ENCODE measurements around the gene NLGN1. TPM values are rescaled to one million over a fixed set of nuclear protein-coding genes. Genes with fewer than 3 reads are reported as not detected.

Gene NLGN1
- total RNA-seq, 2 experiments from 2014 or later, result not detected

GRCh38 chr3:173700336-173700735, 302.8 kb downstream of the NLGN1 start:
- ChIA-PET POLR2A (no interaction called here), CTCF (no interaction called here)

DNA sequence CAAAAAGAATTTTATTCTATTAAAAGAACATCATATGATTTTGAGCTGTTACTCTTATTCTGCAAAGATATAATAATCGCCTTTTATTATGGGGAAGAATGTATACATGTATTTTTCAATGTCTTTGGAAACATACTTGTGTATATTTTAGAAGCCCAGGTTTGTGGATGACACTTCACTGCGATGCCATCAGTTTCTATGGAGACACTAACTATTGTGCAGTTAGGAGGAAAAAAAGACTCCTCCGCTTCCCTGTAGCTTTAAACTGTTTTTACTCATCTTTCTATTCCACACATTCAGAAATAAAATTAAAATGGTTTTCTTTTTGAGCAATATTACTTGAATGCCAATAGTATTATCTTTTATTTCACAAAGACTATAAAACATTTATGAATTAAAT, 305.0 kb downstream of the NLGN1 start:
- CTCF ChIA-PET, result no interaction called here
- POLR2A ChIA-PET, result no interaction called here

GRCh38 chr3:173703771-173704170, 306.2 kb downstream of the NLGN1 start:
- POLR2A ChIA-PET, result no interaction called here

DNA sequence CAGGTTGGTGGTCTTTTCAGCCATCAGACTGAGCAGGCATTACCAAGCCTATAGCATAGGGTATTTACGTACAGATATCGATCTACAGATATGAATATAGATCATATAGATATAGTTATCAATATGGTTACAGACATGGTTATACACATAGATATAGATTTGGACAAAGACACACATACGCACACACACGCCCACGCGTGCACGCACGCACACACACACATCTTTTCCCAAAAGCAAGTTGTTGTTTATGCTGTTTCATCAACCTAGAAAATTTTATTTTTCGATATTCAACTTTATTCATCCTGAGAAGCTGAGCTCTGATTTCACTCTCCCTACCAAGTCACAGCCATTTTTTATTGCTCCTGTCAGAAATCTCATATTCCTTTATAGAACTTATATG, 309.1 kb downstream of the NLGN1 start:
- CTCF ChIA-PET, result no interaction called here
- POLR2A ChIA-PET, result no interaction called here

More at GRCh38 chr3:173703771-173704170, 306.2 kb downstream of the NLGN1 start:
- CTCF ChIA-PET, result no interaction called here

GRCh38 chr3:173708191-173708590, 310.6 kb downstream of the NLGN1 start:
- ChIA-PET POLR2A (no interaction called here), CTCF (no interaction called here)

DNA sequence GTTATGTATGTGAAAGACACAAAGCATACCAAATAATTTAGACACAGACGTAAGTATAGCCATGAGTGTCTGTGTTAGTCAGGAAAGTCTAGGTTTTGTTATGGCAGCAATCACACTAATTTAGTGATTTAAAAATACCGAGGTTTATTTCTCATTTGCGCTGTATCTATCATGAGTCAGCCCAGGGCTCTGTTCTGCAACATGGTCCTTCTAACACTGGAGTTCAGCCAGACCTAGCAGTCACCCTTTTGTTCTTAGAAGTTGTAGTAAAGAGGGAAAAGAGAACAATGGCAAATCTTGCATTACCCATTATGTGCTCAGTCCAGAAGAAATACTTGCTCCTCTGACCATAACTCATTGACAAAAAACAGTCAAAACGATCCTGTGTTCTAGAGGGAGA, 311.5 kb downstream of the NLGN1 start:
- POLR2A ChIA-PET, result no interaction called here
- CTCF ChIA-PET, result no interaction called here

DNA sequence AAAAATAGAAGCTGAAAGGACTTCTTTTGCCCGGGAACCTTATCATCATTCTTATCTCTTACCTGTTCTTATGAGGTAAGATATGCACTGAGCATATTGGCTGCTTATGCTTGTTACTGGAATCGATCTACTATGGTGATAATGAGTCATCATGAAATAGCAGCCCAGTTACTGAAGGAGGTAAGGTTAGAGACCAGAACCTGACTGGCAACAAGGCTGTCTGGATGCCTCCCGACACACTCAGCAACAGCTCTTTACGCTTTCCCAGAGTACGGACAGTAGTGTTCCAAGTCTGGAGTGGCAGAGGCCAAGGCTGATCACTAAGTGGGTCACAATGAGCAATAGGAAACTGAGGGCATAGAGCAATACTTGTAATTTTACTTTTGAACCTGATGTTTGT, 314.1 kb downstream of the NLGN1 start:
- POLR2A ChIA-PET, result no interaction called here
- CTCF ChIA-PET, result no interaction called here

DNA sequence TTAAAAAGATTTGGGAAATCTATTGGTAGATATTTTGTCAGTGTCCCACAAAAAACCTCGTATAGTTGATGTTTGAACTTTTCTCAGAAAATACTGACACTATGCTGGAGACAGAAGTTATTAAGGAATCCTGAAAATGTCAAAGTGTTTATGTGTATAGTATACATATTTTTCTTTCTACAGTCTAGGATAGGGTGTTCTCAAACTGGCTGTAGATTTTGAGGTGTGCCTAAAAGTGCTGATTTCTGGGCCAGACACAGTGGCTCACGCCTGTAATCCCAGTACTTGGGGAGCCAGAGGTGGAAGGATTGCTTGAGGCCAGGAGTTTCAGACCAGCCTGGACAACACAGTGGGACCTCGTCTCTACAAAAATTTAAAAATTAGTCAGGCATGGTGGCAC, 322.0 kb downstream of the NLGN1 start:
- CTCF ChIA-PET, result no interaction called here

DNA sequence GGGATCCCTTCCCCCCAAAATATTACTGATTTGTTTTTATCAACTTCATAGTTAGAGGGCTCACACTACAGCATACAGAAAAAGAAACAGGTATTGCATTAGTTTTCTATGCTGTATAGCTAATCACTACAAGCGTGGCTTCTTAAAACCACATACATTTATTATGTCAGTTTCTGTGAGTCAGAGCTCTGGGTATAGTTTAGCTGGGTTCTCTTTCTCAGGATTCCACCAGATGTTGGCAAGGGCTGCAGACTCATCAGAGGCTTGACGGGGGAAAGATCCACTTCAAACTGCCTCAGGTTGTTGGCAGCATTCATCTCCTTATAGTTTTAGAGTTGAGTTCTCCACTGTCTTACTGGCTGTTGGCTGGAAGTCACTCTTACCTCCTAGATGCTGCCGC, 328.0 kb downstream of the NLGN1 start:
- POLR2A ChIA-PET, result no interaction called here

More for the DNA sequence above, 322.0 kb downstream of the NLGN1 start:
- POLR2A ChIA-PET, result no interaction called here

GRCh38 chr3:173730391-173730790, 332.8 kb downstream of the NLGN1 start:
- ChIA-PET CTCF (no interaction called here), POLR2A (no interaction called here)

More for the DNA sequence above, 328.0 kb downstream of the NLGN1 start:
- CTCF ChIA-PET, result no interaction called here

DNA sequence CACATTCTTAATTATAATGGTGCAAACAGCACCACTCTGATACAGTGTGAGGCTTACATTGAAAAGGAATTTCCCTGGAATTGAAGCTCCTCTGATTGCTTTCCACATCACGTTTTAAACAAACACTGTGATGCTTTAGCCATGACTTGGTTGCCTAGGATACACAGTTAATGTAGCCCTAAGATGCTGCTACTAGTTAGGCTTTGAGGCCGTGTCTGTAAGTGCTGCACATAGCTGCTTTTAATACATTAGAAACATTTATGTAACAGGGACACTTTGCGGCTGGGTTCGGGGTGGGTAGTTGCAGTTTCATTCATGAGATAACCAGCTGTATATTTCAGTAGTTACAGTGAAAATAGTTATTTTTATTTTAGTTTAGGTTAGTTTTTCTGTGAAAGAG, 334.7 kb downstream of the NLGN1 start:
- ChIA-PET CTCF (no interaction called here), POLR2A (no interaction called here)

- ChIA-PET POLR2A (no interaction called here), CTCF (no interaction called here)
Measured at GRCh38 chr3:173733029-173733652, 335.6 kb downstream of the NLGN1 start.

GRCh38 chr3:173734473-173734872, 336.9 kb downstream of the NLGN1 start:
- CTCF ChIA-PET, result no interaction called here
- POLR2A ChIA-PET, result no interaction called here

- ChIA-PET POLR2A (no interaction called here), CTCF (no interaction called here)
Measured at GRCh38 chr3:173734895-173735294, 337.4 kb downstream of the NLGN1 start.

DNA sequence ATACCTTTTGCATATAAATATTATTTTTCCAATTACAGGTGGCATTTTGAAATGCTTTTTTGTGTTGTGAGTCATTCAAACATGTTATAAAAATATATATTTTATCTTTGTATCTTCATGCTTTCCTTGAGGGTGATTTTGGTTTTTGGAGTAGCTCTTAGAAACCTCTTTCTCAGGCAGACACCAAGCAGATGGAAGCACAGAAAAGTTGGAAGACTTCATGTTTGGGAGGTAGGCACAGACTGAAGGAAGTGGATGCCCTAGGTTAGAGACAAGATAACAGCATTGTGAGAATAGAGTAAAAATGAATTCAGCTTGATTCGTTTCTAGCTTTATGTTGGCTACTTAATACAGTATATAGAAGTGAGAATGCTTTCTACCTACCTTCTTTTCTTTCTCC, 338.3 kb downstream of the NLGN1 start:
- ChIA-PET POLR2A (no interaction called here), CTCF (no interaction called here)

GRCh38 chr3:173737167-173737808, 339.7 kb downstream of the NLGN1 start:
- ChIA-PET POLR2A (no interaction called here), CTCF (no interaction called here)

GRCh38 chr3:173739726-173740125, 342.2 kb downstream of the NLGN1 start:
- ChIA-PET CTCF (no interaction called here), POLR2A (no interaction called here)

- POLR2A ChIA-PET, result no interaction called here
- CTCF ChIA-PET, result no interaction called here
Measured at GRCh38 chr3:173742491-173742890, 344.9 kb downstream of the NLGN1 start.

GRCh38 chr3:173743111-173743510, 345.6 kb downstream of the NLGN1 start:
- ChIA-PET CTCF (no interaction called here), POLR2A (no interaction called here)

- ChIA-PET CTCF (no interaction called here), POLR2A (no interaction called here)
Measured at GRCh38 chr3:173743516-173743915, 346.0 kb downstream of the NLGN1 start.

DNA sequence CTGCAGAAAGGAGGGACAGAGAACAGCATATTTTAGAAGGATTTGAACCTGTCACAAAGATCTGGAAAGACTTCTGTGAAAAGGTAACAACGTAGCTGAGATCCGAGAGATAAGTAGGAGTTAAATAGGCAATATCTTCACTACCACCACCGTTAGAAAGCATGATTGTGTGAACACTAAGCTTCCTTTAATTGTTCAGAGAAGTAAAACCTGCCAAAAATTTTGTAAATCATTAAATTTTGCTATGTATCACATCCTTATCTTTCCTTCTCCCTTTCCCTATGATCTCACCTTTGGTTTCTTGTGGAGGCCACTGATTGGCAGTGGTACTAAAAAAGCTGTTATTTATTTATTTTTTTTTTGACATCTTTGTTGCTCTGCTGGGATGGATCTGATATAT, 346.9 kb downstream of the NLGN1 start:
- POLR2A ChIA-PET, result no interaction called here
- CTCF ChIA-PET, result no interaction called here

DNA sequence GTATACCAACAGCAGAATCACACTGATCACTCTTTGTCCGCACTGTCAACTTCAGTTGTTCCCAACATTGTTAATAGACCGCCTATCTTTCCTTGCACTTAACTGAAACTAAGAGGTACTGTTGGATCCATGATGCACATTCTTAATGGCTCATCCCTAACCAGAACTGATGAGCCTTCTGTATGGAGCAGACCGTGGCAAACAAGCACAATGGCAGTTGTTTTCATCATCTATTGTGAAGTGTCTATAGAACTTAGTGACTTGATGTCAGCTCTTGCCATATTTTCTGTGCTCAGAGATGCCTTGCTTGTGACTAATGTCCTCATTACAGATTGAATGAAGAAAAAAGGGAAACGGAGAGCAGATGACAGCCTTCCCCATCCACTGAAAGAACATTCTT, 347.4 kb downstream of the NLGN1 start:
- ChIA-PET CTCF (no interaction called here), POLR2A (no interaction called here)

Measured in activated CD8-positive, alpha-beta memory T cell treated with anti-CD3 and anti-CD28 coated beads for 36 hours (primary cell).